Caki2 (cell line): Measurements from ENCODE around the gene PPIF. TPM values are rescaled to one million over a fixed set of nuclear protein-coding genes. Genes with fewer than 3 reads are reported as not detected.

ENCODE experiments used
- DNase-seq: peaks from one replicate; pipeline ENCODE4 v3.0.0-alpha.2; 2015; ENCODE audit warnings: low read depth
- in situ Hi-C: cut with HindIII; loops from 2 replicates; pipeline ENCODE4 v1.10.0; 2016; ENCODE audit warnings: low sequenced_read_pairs, low pct_unique_long_range_greater_than_20kb, mixed read lengths
- total RNA-seq: library from RNA; depleted of rRNA; stranded (reverse); fragments of >200 nt; shearing (Covaris generic); gene quantifications from 2 replicates; pipeline ENCODE4 v1.2.3, GENCODE V29; 2014; ENCODE audit warnings: low replicate concordance; rRNA removed

Gene PPIF
- 85.8 and 124 TPM in 2 replicates for total RNA-seq

DNA sequence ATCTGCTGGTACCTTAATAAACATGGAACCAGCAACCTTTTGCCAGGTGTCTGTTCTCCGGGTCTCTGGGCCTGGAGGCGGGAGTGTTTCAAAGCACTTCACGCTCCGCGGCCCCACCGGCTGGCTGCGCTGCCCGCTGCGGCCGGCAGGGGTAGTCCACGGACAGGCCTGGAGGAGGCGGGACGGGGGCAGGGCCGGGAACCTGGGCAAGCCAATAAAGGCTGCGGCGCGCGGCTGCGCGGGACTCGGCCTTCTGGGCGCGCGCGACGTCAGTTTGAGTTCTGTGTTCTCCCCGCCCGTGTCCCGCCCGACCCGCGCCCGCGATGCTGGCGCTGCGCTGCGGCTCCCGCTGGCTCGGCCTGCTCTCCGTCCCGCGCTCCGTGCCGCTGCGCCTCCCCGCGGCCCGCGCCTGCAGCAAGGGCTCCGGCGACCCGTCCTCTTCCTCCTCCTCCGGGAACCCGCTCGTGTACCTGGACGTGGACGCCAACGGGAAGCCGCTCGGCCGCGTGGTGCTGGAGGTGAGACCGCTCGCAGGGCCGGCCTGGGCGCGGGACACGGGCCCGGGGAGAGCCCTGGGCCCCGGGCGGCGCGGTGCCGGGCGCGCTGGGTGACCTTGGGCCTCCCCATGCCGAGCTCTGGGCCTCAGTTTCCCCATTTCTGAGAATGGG, at the start of gene PPIF:
Gene PPIF (plus strand): TSS at position 244 of the 668 bp plus-strand sequence. CDS start 80 bp downstream, at position 324.
- in situ Hi-C loops = no loop called here

GRCh38 chr10:79298403-79299244, 48.6 kb upstream of the PPIF start:
- DNase-seq = peak; percentile 84
- in situ Hi-C loops = no loop called here

More for the DNA sequence above, at the start of gene PPIF:
- peak; percentile 86 for DNase-seq

GRCh38 chr10:79299397-79300241, 47.6 kb upstream of the PPIF start:
- in situ Hi-C loops = no loop called here
- peak; percentile 55 for DNase-seq

DNA sequence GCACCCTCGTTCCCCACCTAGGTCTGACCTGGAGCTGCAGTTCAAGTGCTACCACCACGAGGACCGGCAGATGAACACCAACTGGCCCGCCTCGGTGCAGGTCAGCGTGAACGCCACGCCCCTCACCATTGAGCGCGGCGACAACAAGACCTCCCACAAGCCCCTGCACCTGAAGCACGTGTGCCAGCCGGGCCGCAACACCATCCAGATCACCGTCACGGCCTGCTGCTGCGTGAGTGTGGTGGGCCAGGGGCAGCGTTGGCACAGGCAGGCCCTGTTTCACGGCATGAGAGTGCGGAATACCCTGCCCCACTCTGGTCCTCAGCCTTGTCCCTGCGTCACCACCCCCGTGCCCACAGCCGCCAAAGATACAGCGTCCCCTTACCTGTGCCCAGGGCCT, 46.6 kb upstream of the PPIF start:
- in situ Hi-C loops = no loop called here
- DNase-seq = no peak

DNA sequence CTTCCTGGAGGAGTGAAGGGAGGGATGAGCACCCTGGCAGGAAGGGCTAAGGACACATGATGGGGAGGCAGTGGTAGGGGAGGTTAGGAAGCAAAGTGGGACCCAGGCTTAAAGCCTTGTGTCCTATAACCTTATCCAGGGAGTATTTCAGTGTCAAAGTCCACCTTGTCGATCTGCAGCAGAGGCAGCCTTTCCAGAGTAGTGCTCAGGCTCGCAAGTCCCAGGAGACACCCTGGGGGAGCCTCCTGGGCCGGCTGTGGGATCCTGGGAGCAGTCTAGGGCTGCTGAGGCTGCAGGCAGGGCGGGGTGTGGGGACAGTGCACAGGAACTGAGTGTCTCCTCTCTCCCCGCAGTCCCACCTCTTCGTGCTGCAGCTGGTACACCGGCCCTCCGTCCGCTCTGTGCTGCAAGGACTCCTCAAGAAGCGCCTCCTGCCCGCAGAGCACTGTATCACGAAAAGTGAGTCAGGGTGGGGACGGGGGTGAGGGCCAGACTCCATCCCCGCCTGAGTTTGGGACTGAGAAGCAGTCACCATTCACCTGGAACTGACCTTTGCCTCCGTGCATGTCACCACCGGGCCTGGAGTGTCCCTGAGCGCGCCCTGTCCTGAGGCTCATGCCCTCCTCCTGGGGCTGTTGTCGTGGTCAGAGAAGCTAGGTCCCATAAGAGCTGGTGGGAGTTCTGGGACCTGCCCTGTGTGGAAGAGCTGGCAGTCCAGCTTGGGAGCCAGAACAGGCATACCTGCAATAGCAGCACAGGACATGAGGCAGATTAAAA, 45.3 kb upstream of the PPIF start:
- DNase-seq = no peak
- in situ Hi-C loops = no loop called here

DNA sequence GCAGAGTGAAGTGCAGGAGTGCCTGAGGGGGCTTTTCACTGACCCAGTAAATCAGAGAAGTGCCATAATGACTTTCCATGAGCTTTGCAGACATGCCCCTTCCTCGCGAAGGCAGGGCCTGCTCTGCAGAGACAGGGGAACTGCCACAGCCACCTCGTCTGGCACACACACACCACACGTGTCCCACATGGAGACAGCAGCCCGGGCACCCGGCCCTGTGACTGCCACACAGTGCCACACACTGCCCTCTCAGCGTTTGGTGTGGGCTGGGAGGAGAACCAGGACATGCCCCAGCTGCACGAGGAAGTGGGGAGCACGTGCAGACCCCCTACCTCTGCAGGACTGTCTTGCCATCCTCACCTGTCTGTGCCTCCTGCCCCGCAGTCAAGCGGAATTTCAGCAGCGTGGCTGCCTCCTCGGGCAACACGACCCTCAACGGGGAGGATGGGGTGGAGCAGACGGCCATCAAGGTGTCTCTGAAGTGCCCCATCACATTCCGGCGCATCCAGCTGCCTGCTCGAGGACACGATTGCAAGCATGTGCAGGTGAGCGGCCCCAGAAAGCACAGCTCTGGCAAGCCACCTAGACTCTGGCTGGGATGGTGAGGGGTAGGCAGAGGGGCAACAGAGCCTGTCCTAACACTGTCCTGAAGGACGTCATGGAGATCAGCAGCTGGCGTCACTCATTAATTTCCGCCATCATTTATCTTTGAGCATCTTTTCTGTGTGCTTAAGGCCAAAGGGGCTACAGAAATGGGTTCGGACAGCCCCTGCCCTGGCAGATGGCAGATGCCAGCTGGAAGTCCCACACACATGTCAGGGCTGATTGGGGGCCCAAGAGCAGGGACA, 43.4 kb upstream of the PPIF start:
- no peak for DNase-seq
- in situ Hi-C loops = no loop called here

DNA sequence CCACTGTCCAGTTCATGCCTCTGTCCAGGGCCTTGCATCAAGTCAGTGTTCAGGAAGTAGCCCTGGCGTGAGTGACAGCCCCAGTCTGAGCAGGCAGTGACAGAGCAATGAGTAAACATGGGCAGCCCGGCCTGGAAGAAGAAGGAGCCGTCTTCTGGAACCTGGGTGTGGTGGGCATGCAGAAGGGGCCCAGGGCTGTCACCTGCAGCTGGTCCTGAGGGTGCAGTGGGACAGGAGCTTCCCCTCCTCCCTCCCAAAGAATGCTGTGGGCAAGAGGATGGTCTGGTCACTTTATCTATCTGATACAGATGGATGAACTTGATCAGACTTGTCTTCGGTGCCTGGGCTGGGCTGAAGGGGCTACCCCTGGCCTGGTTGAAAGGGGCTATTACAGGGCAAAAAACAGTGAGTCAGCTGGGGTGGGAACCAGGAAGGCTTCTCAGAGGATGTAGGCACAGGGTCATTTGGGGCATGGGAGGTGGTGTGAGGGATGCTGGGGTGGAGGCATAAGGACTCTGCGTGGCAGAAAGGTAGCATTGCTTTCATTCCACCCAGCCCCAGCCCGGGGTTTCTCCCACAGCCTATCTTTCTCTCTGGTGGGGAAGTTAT, 42.7 kb upstream of the PPIF start:
- in situ Hi-C loops = no loop called here
- DNase-seq = peak; percentile 40

GRCh38 chr10:79305515-79305914, 41.8 kb upstream of the PPIF start:
- in situ Hi-C loops = no loop called here
- no peak for DNase-seq

DNA sequence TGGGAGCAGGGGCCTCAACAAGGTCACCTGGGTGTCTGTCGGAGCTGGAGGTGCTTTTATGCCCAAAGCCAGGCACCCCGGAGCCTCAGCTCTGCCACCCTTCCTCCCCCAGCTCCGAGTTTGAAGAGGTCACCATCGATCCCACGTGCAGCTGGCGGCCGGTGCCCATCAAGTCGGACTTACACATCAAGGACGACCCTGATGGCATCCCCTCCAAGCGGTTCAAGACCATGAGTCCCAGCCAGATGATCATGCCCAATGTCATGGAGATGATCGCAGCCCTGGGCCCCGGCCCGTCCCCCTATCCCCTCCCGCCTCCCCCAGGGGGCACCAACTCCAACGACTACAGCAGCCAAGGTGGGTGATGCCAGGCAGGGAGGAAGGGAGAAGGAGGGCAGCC, 41.3 kb upstream of the PPIF start:
- no peak for DNase-seq
- in situ Hi-C loops = no loop called here

DNA sequence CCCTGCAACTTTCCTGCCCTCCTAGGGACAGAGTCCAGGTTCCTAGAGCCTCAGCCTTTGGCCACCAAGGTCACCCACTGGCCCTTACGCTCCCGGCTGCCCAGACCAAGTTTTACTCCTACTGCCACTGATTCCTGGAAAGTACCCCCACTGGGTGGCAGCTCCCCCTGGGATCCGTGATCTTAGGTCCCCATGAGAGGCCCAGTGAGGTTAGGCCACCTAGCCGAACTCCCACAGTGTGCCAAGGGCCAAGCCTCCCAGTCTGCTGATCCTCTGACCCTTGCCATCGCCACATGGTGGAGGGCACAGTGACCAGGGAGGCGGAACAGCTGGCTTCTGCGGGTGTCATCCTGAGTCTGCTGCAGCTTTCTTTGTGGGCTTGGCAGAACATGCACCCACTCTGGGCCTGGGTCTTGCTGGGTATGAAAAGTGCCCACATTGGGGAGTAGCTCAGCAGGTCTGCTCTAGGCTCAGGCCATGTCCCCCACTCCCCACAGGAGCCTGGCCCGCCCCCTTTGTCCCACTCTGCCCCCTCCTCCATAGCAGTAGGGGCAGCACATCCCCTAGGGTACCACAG, 40.5 kb upstream of the PPIF start:
- no peak for DNase-seq
- in situ Hi-C loops = no loop called here

GRCh38 chr10:79308016-79308415, 39.3 kb upstream of the PPIF start:
- in situ Hi-C loops = no loop called here
- no peak for DNase-seq

- DNase-seq = no peak
- in situ Hi-C loops = no loop called here
Measured at GRCh38 chr10:79308969-79309665, 38.2 kb upstream of the PPIF start.

- in situ Hi-C loops = no loop called here
- DNase-seq = no peak
Measured at GRCh38 chr10:79310200-79310865, 36.9 kb upstream of the PPIF start.

DNA sequence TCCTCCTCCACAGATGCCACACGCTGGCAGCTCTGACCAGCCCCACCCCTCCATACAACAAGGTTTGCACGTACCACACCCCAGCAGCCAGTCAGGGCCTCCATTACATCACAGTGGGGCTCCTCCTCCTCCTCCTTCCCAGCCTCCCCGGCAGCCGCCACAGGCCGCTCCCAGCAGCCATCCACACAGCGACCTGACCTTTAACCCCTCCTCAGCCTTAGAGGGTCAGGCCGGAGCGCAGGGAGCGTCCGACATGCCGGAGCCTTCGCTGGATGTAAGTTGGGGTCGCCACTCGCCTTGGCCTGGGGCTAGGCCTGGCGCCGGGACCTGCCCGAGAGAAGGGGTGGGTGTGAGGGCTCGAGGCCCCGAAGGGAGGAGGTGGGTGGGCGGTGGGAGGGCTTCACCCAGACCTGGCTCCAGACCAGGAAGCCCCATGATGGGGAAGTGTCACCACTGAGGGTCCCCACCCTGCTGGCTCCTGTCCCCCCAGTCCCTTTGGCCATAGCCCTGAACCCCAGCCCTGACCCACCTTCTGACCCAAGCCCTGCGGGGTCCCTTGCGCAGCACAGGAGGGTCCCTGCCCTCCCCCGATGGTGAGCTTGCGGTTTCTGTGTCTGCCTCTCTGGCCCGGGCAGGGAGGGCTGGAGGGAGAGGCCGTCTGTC, 36.2 kb upstream of the PPIF start:
- in situ Hi-C loops = no loop called here
- peak; percentile 86 for DNase-seq
